SK-N-SH treated with all-trans-retinoic acid at 6 μM for 48 hours (cell line): ENCODE measurements around the gene LGALS7B.

Source experiments
- ARNTL ChIP-seq: fragments of 450-650 bp; formaldehyde crosslinking; IDR thresholded peaks from 2 replicates; pipeline ENCODE4 v1.5.0; 2020; ENCODE audit warnings: low read depth, mild to moderate bottlenecking, moderate library complexity, borderline replicate concordance
- BACH2 ChIP-seq: fragments of 250-450 bp; sonication (Bioruptor Pico); IDR thresholded peaks from 2 replicates; pipeline ENCODE4 v1.9.0; 2021; ENCODE audit warnings: mild to moderate bottlenecking, borderline replicate concordance
- ESRRG ChIP-seq: fragments of 250-450 bp; sonication (Bioruptor Pico); IDR thresholded peaks from 2 replicates; pipeline ENCODE4 v1.6.1; 2021; ENCODE audit warnings: mild to moderate bottlenecking
- RARB ChIP-seq: fragments of 250-450 bp; sonication (Bioruptor Pico); IDR thresholded peaks from 2 replicates; pipeline ENCODE4 v1.8.0; 2021; ENCODE audit warnings: mild to moderate bottlenecking, moderate library complexity
- SNAI2 ChIP-seq: fragments of 250-450 bp; sonication (Bioruptor Pico); IDR thresholded peaks from 2 replicates; pipeline ENCODE4 v1.5.0; 2020; ENCODE audit warnings: mild to moderate bottlenecking, moderate library complexity
- TOX ChIP-seq: fragments of 250-450 bp; sonication (Bioruptor Pico); IDR thresholded peaks from 2 replicates; pipeline ENCODE4 v1.8.0; 2021; ENCODE audit warnings: mild to moderate bottlenecking, moderate library complexity, borderline replicate concordance
- ZFP3 ChIP-seq: fragments of 250-450 bp; sonication (Bioruptor Pico); IDR thresholded peaks from 2 replicates; pipeline ENCODE4 v1.5.0; 2020; ENCODE audit warnings: mild to moderate bottlenecking, moderate library complexity
- ZFP30 ChIP-seq: fragments of 450-650 bp; formaldehyde crosslinking; IDR thresholded peaks from 2 replicates; pipeline ENCODE4 v1.5.0; 2022; ENCODE audit warnings: mild to moderate bottlenecking, moderate library complexity
- ZNF70 ChIP-seq: fragments of 450-650 bp; formaldehyde crosslinking; IDR thresholded peaks from 2 replicates; pipeline ENCODE4 v1.5.0; 2020; ENCODE audit warnings: mild to moderate bottlenecking, moderate library complexity
- TF ChIP-seq, protein P1 (sequence below): fragments of 250-450 bp; sonication (Bioruptor Pico); IDR thresholded peaks from 2 replicates; pipeline ENCODE4 v1.8.0; 2020; ENCODE audit warnings: mild to moderate bottlenecking, moderate library complexity, borderline replicate concordance
- TF ChIP-seq, protein P2 (sequence below): fragments of 250-450 bp; sonication (Bioruptor Pico); IDR thresholded peaks from 2 replicates; pipeline ENCODE4 v1.5.1; 2020; ENCODE audit warnings: low read depth, mild to moderate bottlenecking, moderate library complexity
- TF ChIP-seq, protein P3 (sequence below): fragments of 250-450 bp; sonication (Bioruptor Pico); IDR thresholded peaks from 2 replicates; pipeline ENCODE4 v1.8.0; 2021; ENCODE audit warnings: low read depth, mild to moderate bottlenecking, moderate library complexity, borderline replicate concordance

DNA sequence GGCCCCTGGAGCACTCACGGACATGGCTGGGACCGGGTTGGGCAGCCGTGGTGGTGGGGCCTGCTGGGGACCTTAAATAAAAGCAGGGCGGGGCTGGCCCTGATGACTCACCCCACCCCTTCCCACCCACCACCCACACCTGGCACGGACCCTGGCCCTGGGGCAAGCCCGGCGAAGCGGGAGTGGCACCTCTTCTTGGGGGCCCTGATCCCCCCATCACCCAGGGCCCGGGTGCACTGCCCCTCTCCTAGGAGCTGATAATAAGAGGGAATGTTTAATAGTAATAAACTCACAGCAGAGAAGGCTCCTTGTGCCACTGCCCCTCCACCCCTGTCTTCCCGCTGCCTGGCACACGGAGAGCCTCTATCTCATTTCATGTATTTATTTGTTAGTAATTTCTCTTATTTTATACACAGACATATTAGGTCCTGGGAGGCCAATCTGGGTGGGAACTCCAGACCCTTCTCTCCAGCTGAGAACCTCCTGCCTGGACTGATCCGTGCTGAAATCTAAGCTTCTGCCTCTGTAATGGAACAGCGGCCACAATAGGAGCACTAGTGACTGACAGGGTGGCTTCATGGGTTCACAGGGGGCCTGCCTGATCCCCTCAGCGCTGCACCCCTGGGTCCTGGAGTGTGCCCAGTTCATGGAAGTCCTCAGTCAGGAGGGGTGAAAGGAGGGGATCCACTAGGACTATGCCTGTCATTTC, 15.4 kb upstream of the LGALS7B start, which contains the start of gene LGALS7:
- TF ChIP-seq RARB (CRISPR knock-in tag) (no peak), ZFP30 (no peak), TOX (CRISPR knock-in tag) (no peak), ARNTL (CRISPR knock-in tag) (no peak), ZNF70 (CRISPR knock-in tag) (no peak), ESRRG (CRISPR knock-in tag) (no peak), SNAI2 (CRISPR knock-in tag) (no peak), ZFP3 (CRISPR knock-in tag) (no peak), BACH2 (CRISPR knock-in tag) (no peak)
- TF ChIP-seq, protein P1, sequence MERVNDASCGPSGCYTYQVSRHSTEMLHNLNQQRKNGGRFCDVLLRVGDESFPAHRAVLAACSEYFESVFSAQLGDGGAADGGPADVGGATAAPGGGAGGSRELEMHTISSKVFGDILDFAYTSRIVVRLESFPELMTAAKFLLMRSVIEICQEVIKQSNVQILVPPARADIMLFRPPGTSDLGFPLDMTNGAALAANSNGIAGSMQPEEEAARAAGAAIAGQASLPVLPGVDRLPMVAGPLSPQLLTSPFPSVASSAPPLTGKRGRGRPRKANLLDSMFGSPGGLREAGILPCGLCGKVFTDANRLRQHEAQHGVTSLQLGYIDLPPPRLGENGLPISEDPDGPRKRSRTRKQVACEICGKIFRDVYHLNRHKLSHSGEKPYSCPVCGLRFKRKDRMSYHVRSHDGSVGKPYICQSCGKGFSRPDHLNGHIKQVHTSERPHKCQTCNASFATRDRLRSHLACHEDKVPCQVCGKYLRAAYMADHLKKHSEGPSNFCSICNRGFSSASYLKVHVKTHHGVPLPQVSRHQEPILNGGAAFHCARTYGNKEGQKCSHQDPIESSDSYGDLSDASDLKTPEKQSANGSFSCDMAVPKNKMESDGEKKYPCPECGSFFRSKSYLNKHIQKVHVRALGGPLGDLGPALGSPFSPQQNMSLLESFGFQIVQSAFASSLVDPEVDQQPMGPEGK = no peak
- TF ChIP-seq, protein P2, sequence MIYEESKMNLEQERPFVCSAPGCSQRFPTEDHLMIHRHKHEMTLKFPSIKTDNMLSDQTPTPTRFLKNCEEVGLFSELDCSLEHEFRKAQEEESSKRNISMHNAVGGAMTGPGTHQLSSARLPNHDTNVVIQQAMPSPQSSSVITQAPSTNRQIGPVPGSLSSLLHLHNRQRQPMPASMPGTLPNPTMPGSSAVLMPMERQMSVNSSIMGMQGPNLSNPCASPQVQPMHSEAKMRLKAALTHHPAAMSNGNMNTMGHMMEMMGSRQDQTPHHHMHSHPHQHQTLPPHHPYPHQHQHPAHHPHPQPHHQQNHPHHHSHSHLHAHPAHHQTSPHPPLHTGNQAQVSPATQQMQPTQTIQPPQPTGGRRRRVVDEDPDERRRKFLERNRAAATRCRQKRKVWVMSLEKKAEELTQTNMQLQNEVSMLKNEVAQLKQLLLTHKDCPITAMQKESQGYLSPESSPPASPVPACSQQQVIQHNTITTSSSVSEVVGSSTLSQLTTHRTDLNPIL = no peak
- TF ChIP-seq, protein P3, sequence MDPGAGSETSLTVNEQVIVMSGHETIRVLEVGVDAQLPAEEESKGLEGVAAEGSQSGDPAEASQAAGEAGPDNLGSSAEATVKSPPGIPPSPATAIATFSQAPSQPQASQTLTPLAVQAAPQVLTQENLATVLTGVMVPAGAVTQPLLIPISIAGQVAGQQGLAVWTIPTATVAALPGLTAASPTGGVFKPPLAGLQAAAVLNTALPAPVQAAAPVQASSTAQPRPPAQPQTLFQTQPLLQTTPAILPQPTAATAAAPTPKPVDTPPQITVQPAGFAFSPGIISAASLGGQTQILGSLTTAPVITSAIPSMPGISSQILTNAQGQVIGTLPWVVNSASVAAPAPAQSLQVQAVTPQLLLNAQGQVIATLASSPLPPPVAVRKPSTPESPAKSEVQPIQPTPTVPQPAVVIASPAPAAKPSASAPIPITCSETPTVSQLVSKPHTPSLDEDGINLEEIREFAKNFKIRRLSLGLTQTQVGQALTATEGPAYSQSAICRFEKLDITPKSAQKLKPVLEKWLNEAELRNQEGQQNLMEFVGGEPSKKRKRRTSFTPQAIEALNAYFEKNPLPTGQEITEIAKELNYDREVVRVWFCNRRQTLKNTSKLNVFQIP (CRISPR knock-in tag) = no peak
